Mesodermal cell (in vitro differentiated cells): Measurements from ENCODE around the gene PSMC3IP.
"Not testable (repeated sequence)": the region's sequence is repeated elsewhere in the genome, so short reads cannot be mapped to it uniquely, and the experiment has no call there.

Source experiments
- H3K27ac ChIP-seq: 2 replicates; pipeline ENCODE4 v1.7.0; 2013; ENCODE audit warnings: mild to moderate bottlenecking, low read depth, low read length, moderate library complexity; ENCODE audit not compliant: severe bottlenecking
- H3K36me3 ChIP-seq: 2 replicates; pipeline ENCODE4 v1.7.1; 2013; ENCODE audit warnings: mild to moderate bottlenecking, low read length, moderate library complexity; ENCODE audit not compliant: control insufficient read depth, insufficient read depth
- H3K4me1 ChIP-seq: one replicate; pipeline ENCODE4 v1.7.1; 2013; ENCODE audit warnings: mild to moderate bottlenecking, low read length; ENCODE audit not compliant: insufficient read depth, control insufficient read depth, poor library complexity, severe bottlenecking
- H3K4me3 ChIP-seq: 2 replicates; pipeline ENCODE4 v1.7.0; 2013; ENCODE audit warnings: low read length, control low read depth, mild to moderate bottlenecking; ENCODE audit not compliant: insufficient read depth, poor library complexity, severe bottlenecking; ENCODE audit errors: extremely low read depth
- H3K9me3 ChIP-seq: 2 replicates; pipeline ENCODE4 v1.7.1; 2013; ENCODE audit warnings: mild to moderate bottlenecking, low read length, moderate library complexity; ENCODE audit not compliant: control insufficient read depth
- WGBS, 2 experiments: methylation state at CpG; one replicate each; pipeline ENCODE4 v1.1.5; 2013; ENCODE audit warnings: missing lambda C conversion rate in 2 of 2; ENCODE audit not compliant: insufficient coverage in 2 of 2; 5-methylcytosine and 5-hydroxymethylcytosine counted together

The PSMC3IP gene

DNA sequence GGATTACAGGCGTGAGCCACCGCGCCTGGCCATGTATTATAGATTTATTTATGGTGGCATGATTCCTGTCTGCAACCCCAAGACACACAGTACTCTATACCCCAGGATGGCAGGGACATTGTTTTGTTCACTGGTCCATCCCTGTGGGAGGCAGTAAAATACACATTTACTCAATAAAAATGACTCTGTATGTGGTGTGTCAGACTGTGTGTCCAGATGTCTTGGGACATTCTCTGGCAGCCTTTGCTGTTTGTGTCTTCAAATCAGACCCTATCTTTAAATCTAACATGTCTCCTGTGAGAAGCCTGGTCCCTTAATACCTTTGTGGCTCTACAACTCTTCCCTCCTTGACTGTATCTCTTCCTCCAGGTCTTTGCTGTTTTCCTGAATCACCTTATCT is 17.3 kb downstream of the PSMC3IP start:
- peaks cover 8% of the 10 kb centered on the region for H3K4me1 ChIP-seq
- H3K4me3 ChIP-seq = no peak overlapping the region
- H3K36me3 ChIP-seq = peaks cover 20% of the 10 kb centered on the region
- H3K27ac ChIP-seq = no peak overlapping the region
- no CpG with 5 or more reads among the region's 3 CpGs for WGBS, 2 experiments
- no peaks in the 10 kb centered on the region for H3K9me3 ChIP-seq

GRCh38 chr17:42559075-42559474 is 18.5 kb downstream of the PSMC3IP start:
- Histone ChIP-seq H3K36me3 (peaks cover 8% of the 10 kb centered on the region), H3K27ac (no peak overlapping the region), H3K4me1 (peaks cover 8% of the 10 kb centered on the region), H3K4me3 (no peak overlapping the region), H3K9me3 (no peaks in the 10 kb centered on the region)
- 88 to 98% methylated on average over 5 to 6 of the region's 6 CpGs for WGBS, 2 experiments

GRCh38 chr17:42555961-42556617 is 21.4 kb downstream of the PSMC3IP start:
- H3K9me3 ChIP-seq, H3K36me3 ChIP-seq, H3K4me3 ChIP-seq, H3K4me1 ChIP-seq, H3K27ac ChIP-seq: not testable (repeated sequence)
- WGBS, 2 experiments = 40 to 51% methylated on average over 3 of the region's 5 CpGs

DNA sequence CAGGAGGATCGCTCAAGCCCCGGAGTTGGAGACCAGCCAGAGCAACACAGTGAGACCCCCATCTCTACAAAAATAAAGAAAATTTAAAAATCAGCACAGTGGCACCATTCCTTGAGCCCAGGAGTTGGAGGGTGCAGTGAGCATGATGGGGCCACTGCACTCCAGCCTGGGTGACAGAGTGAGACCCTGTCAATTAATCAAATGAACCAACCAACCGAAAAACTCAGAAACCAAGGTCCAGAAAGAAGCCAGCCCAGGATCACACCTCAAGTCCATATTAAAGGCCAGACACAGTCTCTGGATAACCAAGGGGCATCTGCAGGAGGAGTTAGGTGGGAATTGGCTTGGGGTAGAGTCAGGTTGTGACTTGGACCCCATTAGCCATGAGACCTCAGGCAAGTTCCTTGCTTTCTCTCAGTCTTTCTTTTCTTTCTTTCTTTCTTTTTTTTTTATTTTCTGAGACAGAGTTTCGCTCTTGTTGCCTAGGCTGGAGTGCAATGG is 22.4 kb downstream of the PSMC3IP start:
- Histone ChIP-seq H3K9me3 (no peaks in the 10 kb centered on the region), H3K4me1 (no peaks in the 10 kb centered on the region), H3K36me3 (peaks cover 6% of the 10 kb centered on the region), H3K27ac (peak overlapping the region; percentile 75), H3K4me3 (peak overlapping the region; percentile 84)
- WGBS, 2 experiments = 10 to 33% methylated on average over 2 to 3 of the region's 4 CpGs

GRCh38 chr17:42554250-42555121 is 23.0 kb downstream of the PSMC3IP start:
- Histone ChIP-seq H3K36me3 (peaks cover 6% of the 10 kb centered on the region), H3K27ac (peak overlapping the region; percentile 75), H3K4me3 (peak overlapping the region; percentile 84), H3K4me1 (no peaks in the 10 kb centered on the region), H3K9me3 (no peaks in the 10 kb centered on the region)
- WGBS, 2 experiments = 1 to 2% methylated on average over 56 to 77 of the region's 82 CpGs

DNA sequence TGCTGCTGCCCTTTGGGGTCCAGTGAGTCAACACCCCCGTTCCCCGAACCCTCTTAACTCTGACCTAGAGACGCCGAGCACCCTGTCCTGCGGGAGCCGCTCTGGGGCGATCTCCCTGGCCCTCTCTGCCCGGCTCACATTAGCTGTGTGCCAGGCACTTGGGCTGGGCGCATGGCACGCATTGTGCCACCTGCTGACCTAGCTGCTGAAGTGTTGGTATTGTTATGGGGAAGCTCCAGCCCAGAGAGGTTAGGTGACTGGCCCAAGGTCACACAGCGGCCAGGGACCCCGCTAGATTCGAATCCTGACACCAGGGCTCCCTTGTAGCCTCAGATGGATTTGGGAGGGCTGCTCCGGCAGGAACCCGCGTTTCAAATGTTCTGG is 23.7 kb downstream of the PSMC3IP start:
- Histone ChIP-seq H3K27ac (peak overlapping the region; percentile 75), H3K9me3 (no peaks in the 10 kb centered on the region), H3K4me3 (peak overlapping the region; percentile 84), H3K36me3 (peaks cover 6% of the 10 kb centered on the region), H3K4me1 (peaks cover 1% of the 10 kb centered on the region)
- 76 to 87% methylated on average over 11 to 15 of the region's 16 CpGs for WGBS, 2 experiments

- peaks cover 4% of the 10 kb centered on the region for H3K4me1 ChIP-seq
- peaks cover 6% of the 10 kb centered on the region for H3K36me3 ChIP-seq
- WGBS, 2 experiments = 92 to 95% methylated on average over 26 to 44 of the region's 45 CpGs
- no peaks in the 10 kb centered on the region for H3K9me3 ChIP-seq
- H3K27ac ChIP-seq = no peak overlapping the region
- peak overlapping the region; percentile 84 for H3K4me3 ChIP-seq
Observed at GRCh38 chr17:42553161-42553818, 24.2 kb downstream of the PSMC3IP start.

- H3K4me3 ChIP-seq = peak within 1 kb of the TSS; percentile 84
- 98 to 100% methylated on average over 3 to 12 of the region's 15 CpGs for WGBS, 2 experiments
- H3K36me3 ChIP-seq, H3K9me3 ChIP-seq, H3K27ac ChIP-seq, H3K4me1 ChIP-seq: not testable (repeated sequence)
Observed at GRCh38 chr17:42552736-42553135, 24.8 kb downstream of the PSMC3IP start, which contains the start of gene HSD17B1. HSD17B1 (plus strand) TSS chr17:42552923; CDS start chr17:42552934, 11 bp downstream.

DNA sequence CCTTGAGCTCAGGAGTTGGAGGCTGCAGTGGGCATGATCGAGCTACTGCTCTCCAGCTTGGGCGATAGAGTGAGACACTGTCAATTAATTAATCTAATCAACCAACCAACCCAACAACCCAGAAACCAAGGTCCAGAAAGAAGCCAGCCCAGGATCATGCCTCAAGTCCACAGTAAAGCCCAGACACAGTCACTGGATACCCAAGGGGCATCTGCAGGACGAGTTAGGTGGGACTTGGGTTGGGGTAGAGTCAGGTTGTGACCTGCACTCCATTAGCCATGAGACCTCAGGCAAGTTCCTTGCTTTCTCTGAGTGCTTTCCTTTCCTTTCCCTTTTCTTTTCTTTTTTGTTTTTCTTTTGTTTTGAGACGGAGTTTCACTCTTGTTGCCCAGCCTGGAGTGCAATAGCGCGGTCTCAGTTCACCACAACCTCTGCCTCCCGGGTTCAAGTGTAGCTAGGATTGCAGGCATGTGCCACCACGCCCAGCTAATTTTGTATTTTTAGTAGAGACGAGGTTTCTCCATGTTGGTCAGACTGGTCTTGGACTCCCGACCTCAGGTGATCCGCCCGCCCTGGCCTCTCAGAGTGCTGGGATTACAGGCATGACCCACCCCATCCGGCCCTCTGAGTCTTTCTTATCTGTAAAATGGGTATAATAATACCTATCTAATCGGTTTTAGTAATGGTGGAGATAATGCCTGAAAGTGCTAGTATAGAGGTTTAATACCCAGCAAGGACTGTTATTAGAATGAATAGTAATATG is 28.4 kb downstream of the PSMC3IP start:
- 85 to 94% methylated on average over 7 to 8 of the region's 14 CpGs for WGBS, 2 experiments
- H3K4me1 ChIP-seq = peaks cover 4% of the 10 kb centered on the region
- H3K36me3 ChIP-seq = peaks cover 14% of the 10 kb centered on the region
- no peaks in the 10 kb centered on the region for H3K9me3 ChIP-seq
- no peak overlapping the region for H3K4me3 ChIP-seq
- H3K27ac ChIP-seq = no peak overlapping the region
